Inferior parietal cortex (tissue), 1 donor: Measurements from ENCODE around the gene CACUL1.

ENCODE experiments used
- DNase-seq: peaks from one replicate; pipeline ENCODE4 v3.0.0-alpha.2; 2016; ENCODE audit errors: extremely low spot score

The CACUL1 gene

GRCh38 chr10:118638680-118639079, 116.1 kb downstream of the CACUL1 start:
- no peak for DNase-seq

DNA sequence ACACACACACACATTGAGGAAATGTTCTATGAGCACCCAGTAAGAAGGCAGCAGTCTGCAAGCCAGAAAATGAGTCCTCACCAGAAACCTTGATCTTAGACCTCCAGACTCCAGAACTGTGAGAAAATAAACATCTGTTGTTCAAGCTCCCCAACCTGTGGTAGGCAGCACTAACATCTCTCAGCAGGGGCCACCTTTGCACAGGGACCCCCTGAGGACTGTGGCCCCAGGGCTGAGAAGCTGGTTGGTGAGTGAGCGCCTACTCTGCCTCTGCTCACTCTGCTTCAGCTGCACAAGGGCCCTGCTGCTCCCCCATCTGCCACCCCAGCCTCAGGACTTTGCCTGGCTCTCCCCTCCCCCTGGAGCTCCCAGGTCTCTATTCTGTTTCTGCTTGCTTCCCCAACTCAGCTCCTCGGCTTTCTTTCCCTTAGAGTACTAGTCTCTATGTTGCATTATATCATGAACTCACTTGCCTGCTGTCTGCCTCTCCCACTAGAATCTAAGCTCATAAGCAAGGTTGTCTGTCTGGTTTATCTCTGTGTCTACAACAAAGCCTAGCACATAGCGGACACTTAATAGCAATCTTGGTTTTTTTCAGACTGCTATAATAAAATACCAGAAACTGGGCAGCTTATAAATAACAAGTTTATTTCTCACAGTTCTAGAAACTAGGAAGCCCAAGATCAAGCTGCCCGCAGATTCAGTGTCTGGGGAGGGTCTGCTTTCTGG, 118.9 kb downstream of the CACUL1 start:
- DNase-seq, result no peak

- no peak for DNase-seq
Measured at GRCh38 chr10:118633786-118634185, 121.0 kb downstream of the CACUL1 start.

DNA sequence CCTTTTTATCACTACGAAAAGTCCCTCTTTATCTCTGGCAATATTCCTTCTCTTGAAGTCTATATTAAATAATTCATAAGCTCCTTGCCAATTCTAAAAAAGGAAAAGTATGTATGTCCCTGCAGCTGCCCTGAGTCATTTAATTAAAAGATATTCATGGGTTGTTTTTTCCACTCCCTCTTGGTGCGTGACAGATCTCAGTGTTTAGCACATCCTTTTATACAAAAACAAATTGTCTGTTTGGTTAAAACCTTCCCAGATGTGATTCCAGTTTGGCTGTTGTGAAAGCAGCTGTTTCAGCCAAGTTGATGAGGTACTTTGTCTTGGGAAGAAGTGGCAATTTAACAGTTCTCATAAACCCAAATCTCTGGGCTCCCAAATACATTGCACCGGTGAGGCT, 125.6 kb downstream of the CACUL1 start:
- no peak for DNase-seq

DNA sequence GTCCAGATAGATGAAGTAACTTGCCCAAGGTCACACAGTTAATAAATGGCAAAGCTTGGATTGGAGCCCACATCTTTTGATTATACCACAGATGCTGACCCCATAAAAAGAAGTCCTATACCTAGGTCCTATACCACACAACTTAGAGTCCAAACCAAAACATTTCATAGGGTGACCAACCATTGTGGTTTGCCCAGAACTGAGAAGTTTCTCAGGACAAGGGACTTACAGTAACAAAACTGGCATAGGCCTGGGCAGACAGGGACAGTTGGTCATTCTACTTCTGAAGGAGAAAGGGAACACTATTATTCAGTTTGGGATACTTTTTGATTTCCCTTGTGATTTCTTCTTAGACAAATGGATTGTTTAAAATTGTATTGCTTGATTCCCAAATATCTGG, 126.4 kb downstream of the CACUL1 start:
- DNase-seq, result no peak

- no peak for DNase-seq
Measured at GRCh38 chr10:118626953-118627352, 127.8 kb downstream of the CACUL1 start.
